ENCODE measurements around the gene THUMPD2.

DNA sequence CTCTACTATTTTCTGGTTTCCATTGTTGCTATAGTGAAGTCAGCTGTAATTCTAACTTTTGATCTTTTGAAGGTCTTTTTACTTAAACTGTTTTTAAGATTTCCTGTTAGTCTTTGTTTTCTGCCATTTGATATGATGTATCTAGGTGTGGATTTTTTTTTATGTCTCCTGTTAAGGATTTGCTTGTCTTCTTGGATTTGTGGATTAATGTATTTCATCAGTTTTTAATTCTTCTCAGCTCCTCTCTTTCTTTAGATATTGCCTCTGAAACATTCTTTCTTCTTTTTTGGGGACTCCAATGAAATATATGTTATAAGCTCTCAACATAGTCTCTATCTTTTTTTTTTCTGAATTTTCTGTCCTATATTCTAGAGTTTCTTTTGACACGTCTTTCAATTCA is 24.8 kb upstream of the THUMPD2 start:
- TF ChIP-seq POLR2AphosphoS5 (IDR thresholded peaks at IDR 0.05; ENCODE audit: borderline replicate concordance, low read depth, low read length), result no peak
- no peak for TF ChIP-seq FOXP2 (optimal IDR thresholded peaks at IDR 0.05; ENCODE audit: control extremely low read depth, extremely low read length, insufficient read depth)
- TF ChIP-seq EZH2 (IDR thresholded peaks at IDR 0.05), result no peak

Measured in SK-N-MC (cell line).